ENCODE measurements around the gene RYR1.
"Not testable (repeated sequence)": the region's sequence is repeated elsewhere in the genome, so short reads cannot be mapped to it uniquely, and the experiment has no call there.

RYR1 gene

GRCh38 chr19:38490861-38491260 is 57.4 kb downstream of the RYR1 start:
- DNase-seq (ENCODE audit: low read depth): no peak

DNA sequence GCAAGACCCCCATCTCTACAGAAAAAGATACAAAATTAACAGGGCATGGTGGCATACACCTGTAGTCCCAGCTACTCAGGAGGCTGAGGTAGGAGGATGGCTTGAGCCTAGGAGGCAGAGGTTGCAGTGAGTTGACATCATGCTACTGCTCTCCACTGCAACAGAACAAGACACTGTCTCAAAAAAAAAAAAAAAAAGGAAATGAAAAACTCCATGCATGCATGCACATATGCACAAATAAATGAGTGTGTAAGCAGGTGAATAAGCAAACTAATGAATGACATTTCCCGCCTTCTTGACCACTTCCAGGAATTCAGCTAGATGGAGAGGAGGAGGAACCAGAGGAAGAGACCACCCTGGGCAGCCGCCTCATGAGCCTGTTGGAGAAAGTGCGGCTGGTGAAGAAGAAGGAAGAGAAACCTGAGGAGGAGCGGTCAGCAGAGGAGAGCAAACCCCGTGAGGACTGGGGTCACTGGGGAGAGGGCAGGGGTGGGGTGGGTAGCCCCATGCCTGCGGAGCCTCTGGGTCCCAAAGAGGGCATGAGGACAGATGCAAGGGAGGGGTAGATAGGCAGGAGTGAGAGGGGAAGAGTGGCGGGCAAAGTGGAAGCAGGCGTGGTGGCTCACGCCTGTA is 58.8 kb downstream of the RYR1 start:
- DNase-seq (ENCODE audit: low read depth): no peak

DNA sequence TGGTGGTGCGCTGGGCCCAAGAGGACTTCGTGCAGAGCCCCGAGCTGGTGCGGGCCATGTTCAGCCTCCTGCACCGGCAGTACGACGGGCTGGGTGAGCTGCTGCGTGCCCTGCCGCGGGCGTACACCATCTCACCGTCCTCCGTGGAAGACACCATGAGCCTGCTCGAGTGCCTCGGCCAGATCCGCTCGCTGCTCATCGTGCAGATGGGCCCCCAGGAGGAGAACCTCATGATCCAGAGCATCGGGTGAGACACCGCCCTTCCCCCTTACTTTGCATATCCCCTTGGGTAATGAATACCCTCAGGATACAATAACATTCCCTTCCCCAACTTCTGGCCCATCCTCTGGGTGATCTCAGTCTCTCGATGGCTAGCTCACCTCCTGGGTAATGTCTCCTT is 60.9 kb downstream of the RYR1 start:
- no peak for DNase-seq (ENCODE audit: low read depth)

DNA sequence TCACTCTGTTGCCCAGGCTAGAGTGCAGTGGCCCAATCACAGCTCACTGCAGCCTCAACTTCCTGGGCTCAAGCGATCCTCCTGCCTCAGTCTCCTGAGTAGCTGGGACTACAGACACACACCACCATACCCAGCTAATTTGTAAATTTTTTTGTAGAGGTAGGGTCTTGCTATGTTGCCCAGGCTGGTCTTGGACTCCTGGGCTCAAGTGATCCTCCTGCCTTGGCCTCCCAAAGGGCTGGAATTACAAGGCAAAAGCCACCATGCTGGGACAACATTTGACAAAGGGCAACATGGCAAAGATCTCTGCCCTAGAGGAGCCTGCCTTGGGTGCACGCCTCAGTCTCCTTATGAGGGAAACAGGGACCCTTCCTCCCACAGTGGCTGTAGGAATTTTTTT is 61.9 kb downstream of the RYR1 start:
- DNase-seq (ENCODE audit: low read depth): not testable (repeated sequence)

GRCh38 chr19:38496116-38496515 is 62.6 kb downstream of the RYR1 start:
- no peak for DNase-seq (ENCODE audit: low read depth)

- DNase-seq (ENCODE audit: low read depth): no peak
These were observed 63.4 kb downstream of the RYR1 start for GRCh38 chr19:38496603-38497487.

DNA sequence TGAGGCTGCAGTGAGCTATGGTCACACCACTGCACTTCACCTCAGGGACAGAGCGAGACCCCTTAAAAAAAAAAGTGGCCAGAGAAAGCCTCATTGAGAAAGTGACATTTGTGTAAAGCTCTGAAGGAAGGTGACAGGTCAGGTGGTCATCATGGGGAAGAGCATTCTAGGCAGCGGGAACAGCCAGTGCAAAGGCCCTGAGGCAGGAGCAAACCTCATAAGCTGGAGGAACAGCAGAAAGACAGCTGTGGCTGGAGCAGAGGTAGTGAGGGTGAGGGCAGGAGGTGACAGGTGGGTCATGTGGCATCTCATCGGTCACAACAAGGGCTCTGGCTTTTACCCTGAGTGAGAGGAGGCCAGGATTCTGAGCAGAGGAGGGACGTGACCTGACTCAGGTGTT is 64.4 kb downstream of the RYR1 start:
- DNase-seq (ENCODE audit: low read depth): no peak

DNA sequence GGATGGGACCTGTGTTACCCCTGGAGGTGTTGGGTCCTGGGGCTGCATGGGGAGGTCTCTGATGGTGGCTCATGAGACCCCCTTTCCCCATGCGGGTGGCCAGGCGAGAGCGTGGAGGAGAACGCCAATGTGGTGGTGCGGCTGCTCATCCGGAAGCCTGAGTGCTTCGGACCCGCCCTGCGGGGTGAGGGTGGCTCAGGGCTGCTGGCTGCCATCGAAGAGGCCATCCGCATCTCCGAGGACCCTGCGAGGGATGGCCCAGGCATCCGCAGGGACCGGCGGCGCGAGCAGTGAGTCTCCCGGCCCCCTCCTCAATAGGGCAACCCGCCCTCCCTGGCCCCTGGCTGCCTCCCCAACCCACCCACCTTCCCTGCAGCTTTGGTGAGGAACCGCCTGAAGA is 66.0 kb downstream of the RYR1 start:
- no peak for DNase-seq (ENCODE audit: low read depth)

DNA sequence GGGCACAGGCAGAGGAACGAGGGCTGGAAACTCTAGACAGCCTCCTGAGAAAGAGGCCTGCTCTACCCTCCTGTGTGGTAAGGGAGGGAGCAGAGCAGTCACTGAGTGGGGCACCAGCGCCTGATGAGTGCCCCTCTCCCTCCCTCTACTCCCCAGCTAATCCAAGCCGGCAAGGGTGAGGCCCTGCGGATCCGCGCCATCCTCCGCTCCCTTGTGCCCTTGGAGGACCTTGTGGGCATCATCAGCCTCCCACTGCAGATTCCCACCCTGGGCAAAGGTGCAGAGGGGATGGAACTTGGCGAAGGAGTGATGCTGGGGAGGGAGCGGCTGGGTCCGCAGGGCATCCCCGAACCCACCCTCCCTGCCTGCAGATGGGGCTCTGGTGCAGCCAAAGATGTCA is 67.0 kb downstream of the RYR1 start:
- DNase-seq (ENCODE audit: low read depth): no peak

GRCh38 chr19:38502410-38503076 is 69.1 kb downstream of the RYR1 start:
- no peak for DNase-seq (ENCODE audit: low read depth)

- DNase-seq (ENCODE audit: low read depth): no peak
These were observed 69.6 kb downstream of the RYR1 start for GRCh38 chr19:38503077-38503410.

DNA sequence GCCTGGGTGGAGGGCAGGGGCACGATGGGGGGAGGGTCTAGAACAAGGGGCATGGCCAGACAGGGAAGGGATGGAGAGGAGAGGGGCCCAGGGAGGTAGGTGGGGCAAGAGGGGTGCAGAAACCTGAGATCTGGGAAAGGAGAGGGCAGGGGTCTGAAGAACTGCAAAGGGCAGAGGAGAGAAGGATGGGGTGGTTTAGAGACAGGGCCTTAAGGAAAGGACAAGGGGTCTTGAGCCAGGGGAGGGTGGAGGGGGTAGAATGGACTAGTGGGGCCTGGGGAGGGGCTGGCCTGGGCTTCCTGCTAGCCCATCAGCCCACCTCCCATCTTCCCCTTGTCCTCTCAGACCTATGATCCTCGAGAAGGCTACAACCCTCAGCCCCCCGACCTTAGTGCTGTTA is 72.5 kb downstream of the RYR1 start:
- DNase-seq (ENCODE audit: low read depth): no peak

DNA sequence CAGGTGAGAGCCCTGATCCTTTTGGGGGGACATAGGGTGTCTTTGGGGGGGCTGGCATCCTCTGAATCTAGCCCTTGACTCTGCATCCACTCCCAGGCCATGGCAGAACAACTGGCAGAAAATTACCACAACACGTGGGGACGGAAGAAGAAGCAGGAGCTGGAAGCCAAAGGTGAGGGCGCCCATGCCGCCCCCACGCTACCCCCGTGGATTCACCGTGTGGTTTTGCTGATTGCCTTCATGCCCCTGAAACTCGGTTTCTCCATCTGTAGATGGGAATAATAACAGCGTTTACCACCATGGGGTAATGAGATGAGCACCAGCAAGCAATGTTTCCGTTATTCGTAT is 72.9 kb downstream of the RYR1 start:
- DNase-seq (ENCODE audit: low read depth): no peak

DNA sequence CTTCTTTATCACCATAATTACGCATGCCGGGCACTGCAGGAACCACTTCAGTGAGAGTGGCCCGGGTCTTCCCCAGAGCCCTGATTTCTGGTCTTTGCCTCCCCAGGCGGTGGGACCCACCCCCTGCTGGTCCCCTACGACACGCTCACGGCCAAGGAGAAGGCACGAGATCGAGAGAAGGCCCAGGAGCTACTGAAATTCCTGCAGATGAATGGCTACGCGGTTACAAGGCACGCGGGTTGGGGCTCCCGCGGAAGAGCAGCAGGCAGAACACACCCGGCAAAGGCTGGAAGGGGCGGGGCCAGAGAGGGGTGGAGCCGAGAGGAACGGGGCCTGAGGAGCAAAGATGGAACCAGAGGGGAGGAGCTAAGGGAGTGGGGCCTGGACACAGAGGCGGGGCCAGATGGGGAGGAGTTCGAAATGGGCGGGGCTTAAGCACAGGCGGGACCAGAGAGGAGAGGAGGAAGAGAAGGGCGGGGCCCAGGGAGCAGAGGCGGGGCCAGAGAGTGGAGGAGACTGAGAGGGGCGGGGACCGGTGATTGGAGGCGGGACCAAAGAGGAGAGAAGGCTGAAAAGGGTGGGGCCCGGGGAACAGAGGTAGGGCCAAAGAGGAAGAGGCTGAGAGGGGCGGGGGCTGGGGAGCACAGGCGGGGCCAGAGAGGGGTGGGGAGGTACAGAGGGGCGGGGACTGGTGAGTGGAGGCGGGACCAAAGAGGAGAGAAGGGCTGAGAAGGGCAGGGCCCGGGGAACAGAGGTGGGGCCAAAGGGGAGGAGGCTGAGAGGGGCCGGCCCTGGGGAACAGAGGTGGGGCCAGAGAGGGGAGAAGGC is 73.4 kb downstream of the RYR1 start:
- DNase-seq (ENCODE audit: low read depth): peak; percentile 4

- DNase-seq (ENCODE audit: low read depth): no peak
These were observed 74.1 kb downstream of the RYR1 start for GRCh38 chr19:38507551-38508127.

GRCh38 chr19:38508507-38508906 is 75.0 kb downstream of the RYR1 start:
- no peak for DNase-seq (ENCODE audit: low read depth)

GRCh38 chr19:38509027-38509426 is 75.5 kb downstream of the RYR1 start:
- no peak for DNase-seq (ENCODE audit: low read depth)

DNA sequence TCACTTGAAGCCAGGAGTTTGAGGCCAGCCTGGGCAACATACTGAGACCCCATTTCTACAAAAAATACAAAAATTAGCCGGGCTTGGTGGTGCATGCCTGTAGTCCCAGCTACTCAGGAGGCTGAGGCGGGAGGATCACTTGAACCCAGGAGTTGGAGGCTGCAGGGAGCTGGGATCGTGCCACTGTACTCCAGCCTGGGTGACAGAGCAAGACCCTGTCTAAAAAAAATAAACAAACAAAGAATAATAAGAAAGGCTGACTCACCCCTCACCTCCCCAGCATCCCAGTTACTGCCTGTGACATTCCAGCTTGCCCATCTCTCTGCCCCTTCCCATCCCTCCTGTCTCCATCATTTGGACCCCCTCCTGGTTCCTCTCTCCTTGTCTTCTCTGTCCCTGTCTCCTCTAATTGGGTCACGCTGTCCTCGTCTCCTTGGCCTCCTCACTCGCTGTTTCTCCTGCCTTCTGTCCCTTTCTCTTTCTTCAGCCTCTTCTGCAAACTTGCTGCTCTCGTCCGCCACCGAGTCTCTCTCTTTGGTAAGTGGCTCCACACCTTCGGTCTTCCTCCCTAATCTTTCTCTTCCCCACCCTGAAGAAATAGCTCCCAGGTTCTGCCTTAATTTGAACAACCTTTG is 77.7 kb downstream of the RYR1 start:
- no peak for DNase-seq (ENCODE audit: low read depth)

- no peak for DNase-seq (ENCODE audit: low read depth)
These were observed 78.8 kb downstream of the RYR1 start for GRCh38 chr19:38512277-38512676.

GRCh38 chr19:38513156-38513555 is 79.7 kb downstream of the RYR1 start:
- DNase-seq (ENCODE audit: low read depth): not testable (repeated sequence)

DNA sequence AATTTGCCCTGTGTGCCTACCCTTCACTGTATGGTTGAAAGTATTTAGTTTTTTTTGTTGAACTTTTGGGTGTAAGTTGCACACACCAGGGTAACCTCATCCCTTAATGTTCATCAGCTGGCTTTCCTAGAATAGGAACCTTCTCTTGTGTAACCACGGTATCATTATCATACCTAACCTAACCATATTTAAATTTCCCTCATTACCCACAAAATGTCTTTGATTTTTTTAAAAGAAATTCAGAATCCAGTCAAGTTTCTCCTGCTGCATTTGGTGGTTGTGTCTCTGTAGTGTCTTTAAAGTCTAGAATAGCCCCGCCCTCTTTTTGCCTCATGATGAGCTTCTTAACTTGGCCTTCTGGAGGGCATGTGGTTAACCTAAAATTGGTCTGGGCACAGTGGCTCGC is 80.3 kb downstream of the RYR1 start:
- no peak for DNase-seq (ENCODE audit: low read depth)

Data from activated T-helper 1 cell treated with Interleukin-2 at 50 U/mL for 16 hours (primary cell).